ENCODE measurements around the gene RRP1. TPM values are rescaled to one million over a fixed set of nuclear protein-coding genes. Genes with fewer than 3 reads are reported as not detected.

RRP1 gene
- total and polyA plus RNA-seq, 10 of the 15 experiments (the other 5 are each of a cell fraction or from before 2014, with no cell fraction given): 0.34 to 70.8 (median 35.1) TPM

DNA sequence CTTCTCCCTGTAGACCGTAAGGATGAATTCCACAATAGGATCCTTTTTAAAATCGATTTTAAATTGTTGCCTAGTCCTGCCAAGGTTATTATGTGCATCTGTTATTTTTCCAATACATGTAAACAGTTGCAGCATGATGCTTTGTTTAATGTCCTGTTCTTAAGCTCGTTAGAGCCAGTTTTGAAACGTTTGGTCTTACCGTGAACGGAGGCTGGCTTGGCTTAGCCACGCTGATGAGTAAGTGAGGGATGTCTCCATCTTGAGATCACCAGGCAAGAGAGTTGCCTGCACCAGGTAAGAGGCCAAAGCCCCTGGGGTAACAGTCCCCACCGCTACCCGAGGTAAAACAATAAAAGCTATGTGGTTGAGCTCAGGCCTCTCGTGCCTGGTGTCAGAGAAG is 30.6 kb upstream of the RRP1 start:
- in situ Hi-C loops (cut with MboI): no loop called here
- ChIA-PET CTCF (interaction anchor here (1.4 kb wide), 1 partner anchor 16 kb away, joined by 3 read pairs; no protein-coding TSS in a partner anchor), RAD21 (ENCODE audit: unreplicated experiment) (no interaction called here), POLR2A (no interaction called here), SMC1A (ENCODE audit: uncharacterized antibody, unreplicated experiment) (interaction anchor here (0.6 kb wide), 1 partner anchor 21 kb away, joined by 3 read pairs; no protein-coding TSS in a partner anchor)
- FAIRE-seq: no peak
- H3K4me1 ChIP-seq (ENCODE audit: control insufficient read depth, insufficient read depth, low read length): no peaks in the 10 kb centered on the region
- H2AFZ ChIP-seq (ENCODE audit: control insufficient read depth, low read depth, low read length): no peak overlapping the region
- H3K4me3 ChIP-seq: no peak overlapping the region
- WGBS (ENCODE audit: insufficient coverage, insufficient replicate concordance, low lambda C conversion rate, missing lambda C conversion rate): 70% methylated on average over 10 of the region's 10 CpGs
- no peak overlapping the region for H3K4me2 ChIP-seq (ENCODE audit: control insufficient read depth, insufficient read depth)
- no peaks in the 10 kb centered on the region for H3K9me3 ChIP-seq (replicated peaks; ENCODE audit: control insufficient read depth, insufficient read depth, low read length)
- H3K9ac ChIP-seq (ENCODE audit: control insufficient read depth, insufficient read depth, low read length): no peak overlapping the region
- peaks cover 11 to 29% of the 10 kb centered on the region in 2 experiments; a peak in 3 of 4 replicates for H3K36me3 ChIP-seq (ENCODE audit: control insufficient read depth in 2 of 2, insufficient read depth in 2 of 2, low read length in 1 of 2)
- no peaks in the 10 kb centered on the region for H3K79me2 ChIP-seq (ENCODE audit: control insufficient read depth, insufficient read depth, low read length)
- no peak overlapping the region for H3K27ac ChIP-seq (ENCODE audit: control insufficient read depth, insufficient read depth)
- no peak for TF ChIP-seq RAD51 (IDR thresholded peaks at IDR 0.05)
- intact Hi-C loops (cut with micrococcal nuclease; ENCODE audit: unreplicated experiment): no loop called here
- no peak for DNase-seq (ENCODE audit: low read depth, low spot score)
- no peaks in the 10 kb centered on the region for H3K27me3 ChIP-seq (replicated peaks in 1 of 2; ENCODE audit: control insufficient read depth in 2 of 2, insufficient read depth in 2 of 2, low read length in 1 of 2)
- BruUV-seq (replicated peaks): no TSS peak
- ATAC-seq: no peak
- no peaks in the 10 kb centered on the region for H4K20me1 ChIP-seq (ENCODE audit: control insufficient read depth, insufficient read depth)

DNA sequence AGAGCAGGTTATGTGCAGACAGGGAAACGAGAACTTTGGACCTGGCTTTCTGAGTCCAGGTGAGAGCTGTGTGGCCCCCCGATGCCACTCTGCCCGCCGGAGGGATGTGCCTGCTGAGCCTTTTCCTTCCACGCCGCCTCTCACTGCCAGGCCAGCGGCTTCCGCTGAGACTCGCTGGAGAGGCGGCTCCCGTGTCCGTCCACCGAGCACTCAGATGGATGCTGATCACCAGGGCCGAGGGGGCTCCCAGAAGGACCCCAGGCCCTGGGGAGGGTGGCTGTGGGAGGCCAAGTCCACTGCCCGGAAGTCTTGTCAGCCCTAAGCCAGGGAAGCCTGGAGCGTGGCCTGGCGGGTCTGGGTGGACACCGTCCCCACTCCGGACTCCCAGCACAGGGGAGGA is 29.7 kb upstream of the RRP1 start:
- RAD21 ChIA-PET (ENCODE audit: unreplicated experiment): no interaction called here
- Histone ChIP-seq H3K36me3 (ENCODE audit: control insufficient read depth in 2 of 2, insufficient read depth in 2 of 2, low read length in 1 of 2) (peaks cover 11 to 22% of the 10 kb centered on the region in 2 experiments; a peak in 3 of 4 replicates), H4K20me1 (ENCODE audit: control insufficient read depth, insufficient read depth) (no peaks in the 10 kb centered on the region), H3K79me2 (ENCODE audit: control insufficient read depth, insufficient read depth, low read length) (no peaks in the 10 kb centered on the region), H3K4me2 (ENCODE audit: control insufficient read depth, insufficient read depth) (no peak overlapping the region), H2AFZ (ENCODE audit: control insufficient read depth, low read depth, low read length) (no peak overlapping the region), H3K27ac (ENCODE audit: control insufficient read depth, insufficient read depth) (no peak overlapping the region), H3K9ac (ENCODE audit: control insufficient read depth, insufficient read depth, low read length) (no peak overlapping the region), H3K4me3 (no peak overlapping the region), H3K4me1 (ENCODE audit: control insufficient read depth, insufficient read depth, low read length) (no peaks in the 10 kb centered on the region), H3K9me3 (replicated peaks; ENCODE audit: control insufficient read depth, insufficient read depth, low read length) (no peaks in the 10 kb centered on the region), H3K27me3 (replicated peaks in 1 of 2; ENCODE audit: control insufficient read depth in 2 of 2, insufficient read depth in 2 of 2, low read length in 1 of 2) (no peaks in the 10 kb centered on the region)
- DNase-seq (ENCODE audit: low read depth, low spot score) (no peak), ATAC-seq (no peak), FAIRE-seq (no peak)
- in situ Hi-C loops (cut with MboI) (no loop called here), intact Hi-C loops (cut with micrococcal nuclease; ENCODE audit: unreplicated experiment) (no loop called here)
- POLR2A ChIA-PET: no interaction called here
- SMC1A ChIA-PET (ENCODE audit: uncharacterized antibody, unreplicated experiment): no interaction called here
- no peak for TF ChIP-seq MTA2 (IDR thresholded peaks at IDR 0.05; ENCODE audit: low read depth)
- no peak for TF ChIP-seq HDAC6 (IDR thresholded peaks at IDR 0.05; ENCODE audit: unreplicated experiment)
- no peak for TF ChIP-seq NFYB (IDR thresholded peaks at IDR 0.05; ENCODE audit: insufficient read depth, low read depth, low read length)
- TF ChIP-seq CREB1 (IDR thresholded peaks at IDR 0.05; ENCODE audit: low read depth): no peak
- TF ChIP-seq YY1 (IDR thresholded peaks at IDR 0.05; ENCODE audit: low read depth, low read length): no peak
- TF ChIP-seq RB1 (IDR thresholded peaks at IDR 0.05; ENCODE audit: borderline replicate concordance): no peak
- TF ChIP-seq, protein P1, sequence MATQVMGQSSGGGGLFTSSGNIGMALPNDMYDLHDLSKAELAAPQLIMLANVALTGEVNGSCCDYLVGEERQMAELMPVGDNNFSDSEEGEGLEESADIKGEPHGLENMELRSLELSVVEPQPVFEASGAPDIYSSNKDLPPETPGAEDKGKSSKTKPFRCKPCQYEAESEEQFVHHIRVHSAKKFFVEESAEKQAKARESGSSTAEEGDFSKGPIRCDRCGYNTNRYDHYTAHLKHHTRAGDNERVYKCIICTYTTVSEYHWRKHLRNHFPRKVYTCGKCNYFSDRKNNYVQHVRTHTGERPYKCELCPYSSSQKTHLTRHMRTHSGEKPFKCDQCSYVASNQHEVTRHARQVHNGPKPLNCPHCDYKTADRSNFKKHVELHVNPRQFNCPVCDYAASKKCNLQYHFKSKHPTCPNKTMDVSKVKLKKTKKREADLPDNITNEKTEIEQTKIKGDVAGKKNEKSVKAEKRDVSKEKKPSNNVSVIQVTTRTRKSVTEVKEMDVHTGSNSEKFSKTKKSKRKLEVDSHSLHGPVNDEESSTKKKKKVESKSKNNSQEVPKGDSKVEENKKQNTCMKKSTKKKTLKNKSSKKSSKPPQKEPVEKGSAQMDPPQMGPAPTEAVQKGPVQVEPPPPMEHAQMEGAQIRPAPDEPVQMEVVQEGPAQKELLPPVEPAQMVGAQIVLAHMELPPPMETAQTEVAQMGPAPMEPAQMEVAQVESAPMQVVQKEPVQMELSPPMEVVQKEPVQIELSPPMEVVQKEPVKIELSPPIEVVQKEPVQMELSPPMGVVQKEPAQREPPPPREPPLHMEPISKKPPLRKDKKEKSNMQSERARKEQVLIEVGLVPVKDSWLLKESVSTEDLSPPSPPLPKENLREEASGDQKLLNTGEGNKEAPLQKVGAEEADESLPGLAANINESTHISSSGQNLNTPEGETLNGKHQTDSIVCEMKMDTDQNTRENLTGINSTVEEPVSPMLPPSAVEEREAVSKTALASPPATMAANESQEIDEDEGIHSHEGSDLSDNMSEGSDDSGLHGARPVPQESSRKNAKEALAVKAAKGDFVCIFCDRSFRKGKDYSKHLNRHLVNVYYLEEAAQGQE (IDR thresholded peaks at IDR 0.05; ENCODE audit: low read depth, low read length): no peak
- TF ChIP-seq ZNF24 (IDR thresholded peaks at IDR 0.05): no peak
- CTCF ChIA-PET: interaction anchor here (1.4 kb wide), 1 partner anchor 15 kb away, joined by 3 read pairs; no protein-coding TSS in a partner anchor
- no TSS peak for BruUV-seq (replicated peaks)
- WGBS (ENCODE audit: insufficient coverage, insufficient replicate concordance, low lambda C conversion rate, missing lambda C conversion rate): 92% methylated on average over 19 of the region's 19 CpGs

Measured in GM12878 (cell line).